ENCODE measurements around the gene ABITRAM. TPM values are rescaled to one million over a fixed set of nuclear protein-coding genes. Genes with fewer than 3 reads are reported as not detected.
A peak's percentile ranks its signal among the peaks of the same experiment; 100 is the strongest.

The ABITRAM gene
- total and polyA plus RNA-seq, 2 of the 13 experiments (the other 11 are each of a cell fraction or from before 2014, with no cell fraction given): 10.2 to 21.6 TPM

GRCh38 chr9:108885643-108886348 lies 48.4 kb upstream of the ABITRAM start (continued):
- TF ChIP-seq SMYD3 (CRISPR knock-in tag; IDR thresholded peaks at IDR 0.05) (peak; percentile 79; the same call in 1 of the 2 replicates), ZNF580 (CRISPR knock-in tag; IDR thresholded peaks at IDR 0.05; ENCODE audit: borderline replicate concordance, low read depth) (peak; percentile 88), CEBPG (CRISPR knock-in tag; IDR thresholded peaks at IDR 0.05) (peak; percentile 89), ZNF234 (CRISPR knock-in tag; conservative IDR thresholded peaks at IDR 0.05) (no peak), HDAC6 (IDR thresholded peaks at IDR 0.05; ENCODE audit: low read depth, low read length) (no peak), ZKSCAN1 (IDR thresholded peaks at IDR 0.05; ENCODE audit: low read length) (peak; percentile 32; the same call in 1 of the 2 replicates), THAP8 (CRISPR knock-in tag; IDR thresholded peaks at IDR 0.05; ENCODE audit: borderline replicate concordance) (no peak), ZHX2 (IDR thresholded peaks at IDR 0.05; ENCODE audit: low read depth) (no peak), ZHX2 (CRISPR knock-in tag; IDR thresholded peaks at IDR 0.05; ENCODE audit: borderline replicate concordance) (no peak), ZNF773 (CRISPR knock-in tag; IDR thresholded peaks at IDR 0.05; ENCODE audit: borderline replicate concordance) (no peak), SP1 (IDR thresholded peaks at IDR 0.05) (no peak), SP1 (CRISPR knock-in tag; IDR thresholded peaks at IDR 0.05) (peak; percentile 37; the same call in 1 of the 2 replicates), ZSCAN21 (CRISPR knock-in tag; IDR thresholded peaks at IDR 0.05; ENCODE audit: borderline replicate concordance) (peak; percentile 76), POLR2AphosphoS5 (IDR thresholded peaks at IDR 0.05; ENCODE audit: low read depth, low read length) (peak; percentile 96), DBP (CRISPR knock-in tag; IDR thresholded peaks at IDR 0.05; ENCODE audit: not compliant biosample characterization) (no peak), ZBTB26 (CRISPR knock-in tag; IDR thresholded peaks at IDR 0.05; ENCODE audit: borderline replicate concordance) (peak; percentile 75; the same call in 1 of the 2 replicates), HMG20A (CRISPR knock-in tag; IDR thresholded peaks at IDR 0.05; ENCODE audit: borderline replicate concordance) (peak; percentile 97), POLR2AphosphoS2 (IDR thresholded peaks at IDR 0.05; ENCODE audit: low read depth, low read length) (peak; percentile 79; the same call in 1 of the 2 replicates), CSRNP1 (CRISPR knock-in tag; IDR thresholded peaks at IDR 0.05) (0 out of 2 replicates have a peak, but pooled peaks have one; percentile 39), FOXA3 (CRISPR knock-in tag; IDR thresholded peaks at IDR 0.05) (peak; percentile 96)
